Hypothalamus (tissue), 51 donors: ENCODE results near the gene AQR.
"Not testable (repeated sequence)": the region's sequence is repeated elsewhere in the genome, so short reads cannot be mapped to it uniquely, and the experiment has no call there.

Experiments used
- DNase-seq, 51 donors: peaks; one replicate each; lab custom pipeline; 2025; lab: John Stamatoyannopoulos, UW

Gene AQR

GRCh38 chr15:34820110-34820509 lies 149.4 kb downstream of the AQR start:
- no peak for DNase-seq

GRCh38 chr15:34818526-34818925 lies 151.0 kb downstream of the AQR start:
- DNase-seq = no peak

GRCh38 chr15:34815836-34816235 lies 153.7 kb downstream of the AQR start:
- no peak for DNase-seq

GRCh38 chr15:34813446-34814190 lies 155.9 kb downstream of the AQR start:
- no peak for DNase-seq

GRCh38 chr15:34812868-34813365 lies 156.6 kb downstream of the AQR start:
- DNase-seq = not testable (repeated sequence)

GRCh38 chr15:34812369-34812768 lies 157.2 kb downstream of the AQR start:
- DNase-seq = no peak

GRCh38 chr15:34810443-34811129 lies 159.0 kb downstream of the AQR start:
- DNase-seq = no peak

GRCh38 chr15:34809186-34809585 lies 160.4 kb downstream of the AQR start:
- no peak for DNase-seq

GRCh38 chr15:34808016-34808415 lies 161.5 kb downstream of the AQR start:
- DNase-seq = no peak

- not testable (repeated sequence) for DNase-seq
Measured at GRCh38 chr15:34807241-34807640, 162.3 kb downstream of the AQR start.

- DNase-seq = no peak
Measured at GRCh38 chr15:34804776-34805175, 164.8 kb downstream of the AQR start.

GRCh38 chr15:34804113-34804512 lies 165.4 kb downstream of the AQR start:
- no peak for DNase-seq

GRCh38 chr15:34802803-34803750 lies 166.5 kb downstream of the AQR start:
- no peak for DNase-seq

GRCh38 chr15:34802371-34802770 lies 167.2 kb downstream of the AQR start:
- DNase-seq = no peak
